ENCODE data around the gene R3HDML.

DNA sequence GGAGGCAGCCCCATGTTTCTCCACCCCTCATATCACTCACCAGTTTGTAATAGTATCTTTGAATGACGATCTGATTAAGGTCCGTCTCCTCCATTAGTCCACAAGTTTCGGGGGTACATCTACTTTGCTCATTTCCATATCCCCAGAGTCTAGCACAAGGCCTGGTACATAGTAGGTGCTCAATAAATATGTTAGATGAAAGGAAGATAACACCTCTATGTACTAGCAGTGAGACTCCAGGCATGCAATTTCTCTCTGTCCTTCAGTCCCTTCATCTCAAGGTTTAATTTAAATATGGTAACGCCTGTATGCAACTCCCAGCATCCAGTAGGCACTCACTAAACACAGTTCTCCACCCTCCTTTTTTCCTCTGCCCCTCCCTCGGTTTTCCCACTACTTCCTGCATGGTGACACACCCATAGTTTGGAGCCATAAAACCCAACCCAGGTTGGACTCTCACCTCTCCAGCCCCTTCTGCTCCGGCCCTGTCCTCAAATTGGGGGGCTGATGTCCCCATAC, 18.2 kb downstream of the R3HDML start:
- no peak for TF ChIP-seq POLR2A (IDR thresholded peaks at IDR 0.05)
- TF ChIP-seq, protein P1, sequence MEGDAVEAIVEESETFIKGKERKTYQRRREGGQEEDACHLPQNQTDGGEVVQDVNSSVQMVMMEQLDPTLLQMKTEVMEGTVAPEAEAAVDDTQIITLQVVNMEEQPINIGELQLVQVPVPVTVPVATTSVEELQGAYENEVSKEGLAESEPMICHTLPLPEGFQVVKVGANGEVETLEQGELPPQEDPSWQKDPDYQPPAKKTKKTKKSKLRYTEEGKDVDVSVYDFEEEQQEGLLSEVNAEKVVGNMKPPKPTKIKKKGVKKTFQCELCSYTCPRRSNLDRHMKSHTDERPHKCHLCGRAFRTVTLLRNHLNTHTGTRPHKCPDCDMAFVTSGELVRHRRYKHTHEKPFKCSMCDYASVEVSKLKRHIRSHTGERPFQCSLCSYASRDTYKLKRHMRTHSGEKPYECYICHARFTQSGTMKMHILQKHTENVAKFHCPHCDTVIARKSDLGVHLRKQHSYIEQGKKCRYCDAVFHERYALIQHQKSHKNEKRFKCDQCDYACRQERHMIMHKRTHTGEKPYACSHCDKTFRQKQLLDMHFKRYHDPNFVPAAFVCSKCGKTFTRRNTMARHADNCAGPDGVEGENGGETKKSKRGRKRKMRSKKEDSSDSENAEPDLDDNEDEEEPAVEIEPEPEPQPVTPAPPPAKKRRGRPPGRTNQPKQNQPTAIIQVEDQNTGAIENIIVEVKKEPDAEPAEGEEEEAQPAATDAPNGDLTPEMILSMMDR (IDR thresholded peaks at IDR 0.05), result no peak

Data from right lobe of liver (tissue), 4 donors.